H1 (cell line): ENCODE results near the gene GH1. TPM values are rescaled to one million over a fixed set of nuclear protein-coding genes. Genes with fewer than 3 reads are reported as not detected.

Experiments used
- CTCF ChIA-PET: fragments of 300-600 bp; sonication (Branson Sonifier 250); formaldehyde crosslinking; loops from one replicate; lab custom pipeline; 2021; ENCODE audit not compliant: partially characterized antibody; lab: Charles Lee
- POLR2A ChIA-PET: fragments of 300-600 bp; sonication (Branson Sonifier 250); formaldehyde crosslinking; loops from one replicate; lab custom pipeline; 2021; ENCODE audit warnings: inconsistent platforms; ENCODE audit not compliant: partially characterized antibody; lab: Charles Lee
- DNase-seq, 2 experiments: peaks; one replicate each; pipeline versions ENCODE4 v3.0.0 to v3.0.0-alpha.2; 2010 to 2022; ENCODE audit warnings: low spot score in 2 of 2, low read depth in 1 of 2, mixed read lengths in 1 of 2
- FAIRE-seq: peaks from 2 replicates; lab custom pipeline; 2011; peaks lifted over from hg19 to GRCh38; lab: Jason Lieb, UNC
- H2AFZ ChIP-seq: 2 replicates; pipeline ENCODE4 v1.8.1; 2012; ENCODE audit warnings: low read length, inconsistent platforms
- H2AK5ac ChIP-seq: 2 replicates; pipeline ENCODE4 v1.6.1; 2013; ENCODE audit warnings: low read depth, low read length
- H2BK120ac ChIP-seq: replicated peaks from 2 replicates; pipeline ENCODE3; 2013; ENCODE audit warnings: low read depth, low read length, inconsistent platforms
- H2BK12ac ChIP-seq: 2 replicates; pipeline ENCODE4 v1.6.1; 2013; ENCODE audit warnings: low read depth, low read length
- H2BK15ac ChIP-seq: 2 replicates; pipeline ENCODE4 v1.6.1; 2013; ENCODE audit warnings: low read length
- H2BK20ac ChIP-seq: 2 replicates; pipeline ENCODE4 v1.6.1; 2013; ENCODE audit warnings: low read length
- H2BK5ac ChIP-seq: 2 replicates; pipeline ENCODE4 v1.6.1; 2013; ENCODE audit warnings: low read depth, low read length
- H3K14ac ChIP-seq: 2 replicates; pipeline ENCODE4 v1.6.1; 2013; ENCODE audit warnings: inconsistent platforms; ENCODE audit not compliant: insufficient read length
- H3K18ac ChIP-seq: 2 replicates; pipeline ENCODE4 v1.6.1; 2013; ENCODE audit warnings: low read length; ENCODE audit errors: extremely low read depth
- H3K23ac ChIP-seq: 2 replicates; pipeline ENCODE4 v1.6.1; 2013; ENCODE audit warnings: inconsistent platforms; ENCODE audit not compliant: insufficient read length
- H3K23me2 ChIP-seq: 2 replicates; pipeline ENCODE4 v1.6.1; 2013; ENCODE audit warnings: low read depth, low read length
- H3K27ac ChIP-seq: 2 replicates; pipeline ENCODE4 v1.6.1; 2011; ENCODE audit warnings: low read depth, low read length, inconsistent platforms
- H3K27me3 ChIP-seq, 4 experiments: replicated peaks in 1 of 4; 1 replicate in 1 of 4; 2 replicates in 3 of 4; pipeline versions ENCODE4 v1.6.1 to v1.8.1; 2011 to 2013; ENCODE audit warnings: low read length in 3 of 4, mild to moderate bottlenecking in 3 of 4, inconsistent platforms in 2 of 4, mixed read lengths in 2 of 4, moderate library complexity in 1 of 4; ENCODE audit not compliant: control insufficient read depth in 3 of 4, insufficient read depth in 3 of 4; ENCODE audit errors: extremely low read depth in 1 of 4
- H3K36me3 ChIP-seq, 4 experiments: 2 replicates each; pipeline versions ENCODE4 v1.6.1 to v1.8.1; 2011 to 2013; ENCODE audit warnings: mild to moderate bottlenecking in 4 of 4, low read length in 3 of 4, moderate library complexity in 2 of 4, control low read depth in 1 of 4, inconsistent platforms in 1 of 4; ENCODE audit not compliant: insufficient read depth in 4 of 4, control insufficient read depth in 2 of 4
- H3K4ac ChIP-seq: replicated peaks from 2 replicates; pipeline ENCODE3; 2013; ENCODE audit warnings: low read length, low read depth, mixed read lengths, inconsistent platforms; ENCODE audit not compliant: insufficient read length
- H3K4me1 ChIP-seq, 4 experiments: replicated peaks in 1 of 4; 1 replicate in 1 of 4; 2 replicates in 3 of 4; pipeline versions ENCODE4 v1.6.1 to v1.8.1; 2011 to 2013; ENCODE audit warnings: low read length in 3 of 4, inconsistent platforms in 2 of 4, mixed read lengths in 1 of 4; ENCODE audit not compliant: insufficient read depth in 4 of 4, control insufficient read depth in 3 of 4
- H3K4me2 ChIP-seq, 2 experiments: 2 replicates each; pipeline versions ENCODE4 v1.6.1 to v1.8.1; 2011 to 2013; ENCODE audit warnings: low read depth in 2 of 2, low read length in 2 of 2, control low read depth in 1 of 2, inconsistent platforms in 1 of 2, mild to moderate bottlenecking in 1 of 2; ENCODE audit not compliant: insufficient read depth in 1 of 2
- H3K4me3 ChIP-seq, 4 experiments: fragments of 200-600, 300-600 bp in 1 of 4; sonication (generic), shearing (Covaris generic), sonication (Bioruptor Twin) in 1 of 4; 2 replicates each; pipeline versions ENCODE4 v1.5.1 to v1.8.1; 2011 to 2016; ENCODE audit warnings: low read length in 4 of 4, low read depth in 3 of 4, control low read depth in 2 of 4, inconsistent platforms in 2 of 4, mild to moderate bottlenecking in 2 of 4, mixed read lengths in 1 of 4, moderate library complexity in 1 of 4; ENCODE audit not compliant: insufficient read depth in 2 of 4; ENCODE audit errors: extremely low read depth in 1 of 4
- H3K56ac ChIP-seq: replicated peaks from 2 replicates; pipeline ENCODE3; 2013; ENCODE audit warnings: low read depth, mild to moderate bottlenecking, mixed read lengths, low read length, inconsistent platforms; ENCODE audit not compliant: insufficient read length
- H3K79me1 ChIP-seq: 2 replicates; pipeline ENCODE4 v1.6.1; 2013; ENCODE audit warnings: low read depth, low read length, control low read depth
- H3K79me2 ChIP-seq, 2 experiments: 2 replicates each; pipeline versions ENCODE4 v1.6.1 to v1.8.1; 2012 to 2013; ENCODE audit warnings: low read length in 2 of 2, mild to moderate bottlenecking in 2 of 2, inconsistent platforms in 1 of 2; ENCODE audit not compliant: insufficient read depth in 2 of 2, control insufficient read depth in 1 of 2
- H3K9ac ChIP-seq, 4 experiments: replicated peaks in 1 of 4; 1 replicate in 1 of 4; 2 replicates in 3 of 4; pipeline versions ENCODE4 v1.6.1 to v1.8.1; 2011 to 2013; ENCODE audit warnings: low read depth in 3 of 4, low read length in 3 of 4, control low read depth in 2 of 4, mild to moderate bottlenecking in 2 of 4, moderate library complexity in 2 of 4, inconsistent platforms in 1 of 4; ENCODE audit errors: extremely low read depth in 1 of 4
- H3K9me3 ChIP-seq, 2 experiments: 2 replicates each; pipeline versions ENCODE4 v1.6.1 to v1.8.1; 2012 to 2013; ENCODE audit warnings: mild to moderate bottlenecking in 2 of 2, moderate library complexity in 2 of 2, control low read depth in 1 of 2, inconsistent platforms in 1 of 2, low read depth in 1 of 2, low read length in 1 of 2, mixed read lengths in 1 of 2; ENCODE audit not compliant: insufficient read depth in 2 of 2
- H4K20me1 ChIP-seq, 2 experiments: replicated peaks in 1 of 2; 2 replicates each; pipeline versions ENCODE3 to v1.8.1; 2011 to 2013; ENCODE audit warnings: inconsistent platforms in 2 of 2, low read length in 2 of 2, mild to moderate bottlenecking in 1 of 2; ENCODE audit not compliant: insufficient read depth in 2 of 2, control insufficient read depth in 1 of 2
- H4K5ac ChIP-seq: 2 replicates; pipeline ENCODE4 v1.6.1; 2013; ENCODE audit warnings: low read length, low read depth, mixed read lengths, inconsistent platforms; ENCODE audit not compliant: insufficient read length
- H4K8ac ChIP-seq: 2 replicates; pipeline ENCODE4 v1.8.0; 2013; ENCODE audit warnings: mild to moderate bottlenecking, moderate library complexity, low read length, inconsistent platforms; ENCODE audit not compliant: insufficient read depth; ENCODE audit errors: extremely low read depth
- H4K91ac ChIP-seq: replicated peaks from 2 replicates; pipeline ENCODE3; 2013; ENCODE audit warnings: low read length, mixed read lengths, inconsistent platforms; ENCODE audit not compliant: insufficient read length
- CBX5 ChIP-seq: fragments of 300-800, 300-1000 bp; sonication (generic); IDR thresholded peaks from 2 replicates; pipeline ENCODE4 v1.7.1; 2016; ENCODE audit warnings: antibody characterized with exemption, low read length, low read depth
- CBX8 ChIP-seq: fragments of 300-800, 300-1000 bp; sonication (generic); IDR thresholded peaks from 2 replicates; pipeline ENCODE4 v1.7.1; 2016; ENCODE audit warnings: low read depth, low read length, borderline replicate concordance
- JUN ChIP-seq: IDR thresholded peaks from 2 replicates; pipeline ENCODE4 v1.6.1; 2011; ENCODE audit warnings: low read depth, mild to moderate bottlenecking, improper control_type of control experiment, low read length
- KDM5A ChIP-seq: fragments of 200-600 bp; IDR thresholded peaks from 2 replicates; pipeline ENCODE4 v1.7.1; 2012; ENCODE audit warnings: mild to moderate bottlenecking, low read length, inconsistent platforms, mixed read lengths
- POLR2AphosphoS5 ChIP-seq: IDR thresholded peaks from 2 replicates; pipeline ENCODE4 v1.6.1; 2011; ENCODE audit warnings: low read depth, low read length
- RAD21 ChIP-seq, 2 experiments: IDR thresholded peaks in 1 of 2; conservative IDR thresholded peaks in 1 of 2; 2 replicates each; pipeline ENCODE4 v1.6.1; 2011; ENCODE audit warnings: low read depth in 2 of 2, low read length in 2 of 2, improper control_type of control experiment in 1 of 2, inconsistent platforms in 1 of 2, mild to moderate bottlenecking in 1 of 2, moderate library complexity in 1 of 2
- RNF2 ChIP-seq: fragments of 200-900, 300-1000 bp; sonication (generic); IDR thresholded peaks from 2 replicates; pipeline ENCODE4 v1.7.1; 2016; ENCODE audit warnings: borderline replicate concordance, low read depth, mild to moderate bottlenecking, antibody characterized with exemption, low read length; ENCODE audit not compliant: poor library complexity, severe bottlenecking; ENCODE audit errors: missing control alignments
- SAP30 ChIP-seq: fragments of 300-600 bp; sonication (generic); IDR thresholded peaks from 2 replicates; pipeline ENCODE4 v1.7.1; 2012; ENCODE audit warnings: low read length, moderate library complexity, mild to moderate bottlenecking, inconsistent platforms; ENCODE audit not compliant: insufficient read depth, insufficient replicate concordance
- SP1 ChIP-seq: IDR thresholded peaks from 2 replicates; pipeline ENCODE4 v1.6.1; 2011; ENCODE audit warnings: low read depth, low read length
- WGBS, 2 experiments: shearing (Covaris generic) in 1 of 2; methylation state at CpG; one replicate each; pipeline versions ENCODE4 v1.1.6 to v1.1.7; 2013 to 2015; ENCODE audit warnings: low lambda C conversion rate in 2 of 2, mixed read lengths in 2 of 2, inconsistent platforms in 1 of 2, low coverage in 1 of 2, missing lambda C conversion rate in 1 of 2; ENCODE audit not compliant: insufficient replicate concordance in 2 of 2, insufficient coverage in 1 of 2, insufficient read length in 1 of 2; ENCODE audit errors: extremely low coverage in 1 of 2, missing lambda C conversion rate in 1 of 2; 5-methylcytosine and 5-hydroxymethylcytosine counted together
- polyA plus RNA-seq, 7 experiments: library from polyadenylated mRNA; depleted of rRNA in 3 of 7; stranded (reverse) in 5 of 7; unstranded in 2 of 7; fragments of >200 nt in 5 of 7; fragments of 200-250 nt in 2 of 7; gene quantifications; 1 replicate in 5 of 7; 2 replicates in 1 of 7; 4 replicates in 1 of 7; pipeline versions ENCODE4 v1.2.1 to v1.2.3, GENCODE V29; 2011 to 2013; ENCODE audit warnings: missing spikeins in 2 of 7, mixed read lengths in 2 of 7
- total RNA-seq: library from RNA; stranded (reverse); fragmentation: NEBNext Ultra II Directional; extraction: Animal tissue kit (Norgen Biotek cat#: 25700); gene quantifications from 2 replicates; pipeline ENCODE4 v1.2.1, GENCODE V29; 2021
- TF ChIP-seq, protein P1 (sequence below): IDR thresholded peaks from 2 replicates; pipeline ENCODE4 v1.6.1; 2012; ENCODE audit warnings: low read length, inconsistent platforms
- TF ChIP-seq, protein P2 (sequence below): IDR thresholded peaks from 2 replicates; pipeline ENCODE4 v1.6.1; 2012; ENCODE audit warnings: inconsistent platforms

The GH1 gene
- total and polyA plus RNA-seq, 2 of the 8 experiments (the other 6 are each of a cell fraction or from before 2014, with no cell fraction given), result 0.41 TPM; not detected in 1

DNA sequence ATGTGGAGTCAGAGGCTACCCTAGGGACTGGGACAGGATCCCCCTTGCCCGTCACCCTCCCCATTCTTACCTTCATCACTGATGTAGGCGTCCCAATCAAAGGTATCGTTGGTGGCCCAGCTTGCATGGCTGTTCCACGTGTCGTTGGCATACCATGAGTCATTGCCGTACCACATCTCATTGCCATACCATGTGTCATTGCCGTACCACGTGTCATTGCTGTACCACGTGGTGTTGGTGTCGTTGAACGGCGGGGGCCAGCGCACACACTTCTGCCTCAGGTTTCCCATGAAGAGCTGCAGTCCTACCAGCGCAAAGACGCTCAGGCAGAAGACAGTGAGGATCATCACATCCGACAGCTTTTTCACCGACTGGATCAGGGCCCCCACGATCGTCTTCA is 49.3 kb upstream of the GH1 start:
- CTCF ChIA-PET, result interaction anchor here (0.5 to 3.8 kb wide), 10 partner anchors 12 to 61 kb away, joined by 3 to 16 read pairs (median 5); partner anchors contain the start of gene GH1
- no peak for DNase-seq
- Histone ChIP-seq H3K23me2 (no peaks in the 10 kb centered on the region), H3K23ac (no peak overlapping the region), H3K4me1 (no peaks in the 10 kb centered on the region; a peak in 1 of 7 replicates), H3K79me2 (no peaks in the 10 kb centered on the region), H2BK120ac (no peak overlapping the region), H2BK12ac (no peak overlapping the region), H3K14ac (no peak overlapping the region), H3K56ac (no peak overlapping the region), H3K9ac (no peak overlapping the region), H3K4me2 (no peak overlapping the region), H4K20me1 (no peaks in the 10 kb centered on the region), H2AK5ac (no peak overlapping the region), H2BK15ac (no peak overlapping the region; the same call in 1 of the 2 replicates), H3K18ac (no peak overlapping the region), H3K27me3 (no peaks in the 10 kb centered on the region), H3K79me1 (no peaks in the 10 kb centered on the region), H3K4me3 (no peak overlapping the region), H3K4ac (no peak overlapping the region), H3K27ac (no peak overlapping the region), H2AFZ (no peak overlapping the region), H4K5ac (no peak overlapping the region), H3K9me3 (no peaks in the 10 kb centered on the region; a peak in 1 of 4 replicates), H2BK5ac (no peak overlapping the region), H4K8ac (no peak overlapping the region; the same call in 1 of the 2 replicates), H3K36me3 (no peaks in the 10 kb centered on the region), H4K91ac (no peak overlapping the region), H2BK20ac (no peak overlapping the region)
- WGBS, 2 experiments, result 91% methylated on average over 19 of the region's 19 CpGs; no CpG with 5 or more reads in 1 of the 2 experiments
- no peak for FAIRE-seq
- TF ChIP-seq KDM5A (no peak), CBX5 (no peak), CBX8 (no peak), RAD21 (IDR thresholded peaks at IDR 0.05 in 1 of 2, conservative IDR thresholded peaks at IDR 0.05 in 1 of 2; ENCODE audit: low read depth in 2 of 2, low read length in 2 of 2) (no peak), RNF2 (no peak), POLR2AphosphoS5 (no peak), JUN (no peak), SAP30 (no peak), SP1 (no peak)
- TF ChIP-seq, protein P1, sequence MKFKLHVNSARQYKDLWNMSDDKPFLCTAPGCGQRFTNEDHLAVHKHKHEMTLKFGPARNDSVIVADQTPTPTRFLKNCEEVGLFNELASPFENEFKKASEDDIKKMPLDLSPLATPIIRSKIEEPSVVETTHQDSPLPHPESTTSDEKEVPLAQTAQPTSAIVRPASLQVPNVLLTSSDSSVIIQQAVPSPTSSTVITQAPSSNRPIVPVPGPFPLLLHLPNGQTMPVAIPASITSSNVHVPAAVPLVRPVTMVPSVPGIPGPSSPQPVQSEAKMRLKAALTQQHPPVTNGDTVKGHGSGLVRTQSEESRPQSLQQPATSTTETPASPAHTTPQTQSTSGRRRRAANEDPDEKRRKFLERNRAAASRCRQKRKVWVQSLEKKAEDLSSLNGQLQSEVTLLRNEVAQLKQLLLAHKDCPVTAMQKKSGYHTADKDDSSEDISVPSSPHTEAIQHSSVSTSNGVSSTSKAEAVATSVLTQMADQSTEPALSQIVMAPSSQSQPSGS, result no peak
- TF ChIP-seq, protein P2, sequence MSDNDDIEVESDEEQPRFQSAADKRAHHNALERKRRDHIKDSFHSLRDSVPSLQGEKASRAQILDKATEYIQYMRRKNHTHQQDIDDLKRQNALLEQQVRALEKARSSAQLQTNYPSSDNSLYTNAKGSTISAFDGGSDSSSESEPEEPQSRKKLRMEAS, result no peak
- POLR2A ChIA-PET, result no interaction called here
